ACHN (cell line): ENCODE results near the gene RPL29.
A peak's percentile ranks its signal among the peaks of the same experiment; 100 is the strongest.

Experiments
- DNase-seq: peaks from one replicate; pipeline ENCODE4 v3.0.0-alpha.2; 2015
- in situ Hi-C: cut with HindIII; loops from 2 replicates; pipeline ENCODE4 v1.10.0; 2017; ENCODE audit warnings: low sequenced_read_pairs, low pct_ligation_motif_present, low pct_unique_long_range_greater_than_20kb

RPL29 gene

DNA sequence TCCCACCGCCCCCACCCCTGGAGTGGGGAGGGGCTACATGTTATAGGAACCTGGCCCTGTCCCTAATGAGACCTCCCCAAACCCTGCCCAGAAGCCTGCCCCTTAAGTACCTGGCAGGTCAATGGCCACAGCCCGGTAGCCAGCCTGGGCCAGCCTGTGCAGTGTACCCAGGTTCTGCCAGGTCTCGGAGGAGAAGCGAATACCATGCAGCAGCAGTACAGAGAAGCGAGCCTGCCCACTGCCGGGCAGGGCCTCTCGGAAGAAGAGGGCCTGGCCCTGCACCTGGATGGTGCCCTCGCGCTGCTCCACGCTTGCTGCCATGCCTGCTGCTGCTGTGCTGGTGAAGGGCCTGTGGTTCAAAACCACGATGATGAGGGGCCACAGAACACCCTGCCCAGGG lies 24.3 kb downstream of the RPL29 start:
- in situ Hi-C loops, result no loop called here
- DNase-seq, result no peak

DNA sequence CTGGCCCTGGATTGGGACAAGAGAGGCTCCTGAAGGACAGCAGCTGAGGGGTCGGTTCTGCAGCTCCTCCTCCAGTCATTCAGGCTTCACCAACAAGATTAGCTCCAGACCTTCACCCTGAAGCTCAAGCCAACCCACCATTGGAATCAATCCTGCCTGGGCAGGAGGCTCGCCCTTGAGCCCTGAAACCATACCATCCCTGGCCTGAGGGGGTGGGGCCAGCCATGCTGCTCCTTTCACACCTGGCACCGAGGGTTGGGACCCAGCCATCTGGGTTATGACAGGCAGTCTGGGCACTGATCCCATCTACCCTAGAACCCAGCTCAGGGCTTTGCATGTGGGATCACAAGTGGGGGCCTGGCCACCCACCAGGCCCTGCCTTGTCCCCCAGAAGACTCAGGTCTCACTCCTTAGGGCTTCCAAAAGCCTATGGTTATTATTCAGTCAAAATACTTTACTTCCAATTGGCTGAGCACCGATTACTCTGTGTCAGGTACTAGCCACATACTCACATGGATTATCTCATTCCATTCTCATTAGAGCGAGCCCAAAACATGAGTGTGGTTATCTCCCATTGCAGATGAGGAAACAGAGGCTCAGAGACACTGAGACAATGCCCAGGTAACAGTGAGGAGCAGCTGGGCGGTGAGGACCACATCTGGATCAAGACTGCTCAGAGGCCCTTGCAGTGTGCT lies 24.9 kb downstream of the RPL29 start:
- in situ Hi-C loops, result no loop called here
- no peak for DNase-seq

DNA sequence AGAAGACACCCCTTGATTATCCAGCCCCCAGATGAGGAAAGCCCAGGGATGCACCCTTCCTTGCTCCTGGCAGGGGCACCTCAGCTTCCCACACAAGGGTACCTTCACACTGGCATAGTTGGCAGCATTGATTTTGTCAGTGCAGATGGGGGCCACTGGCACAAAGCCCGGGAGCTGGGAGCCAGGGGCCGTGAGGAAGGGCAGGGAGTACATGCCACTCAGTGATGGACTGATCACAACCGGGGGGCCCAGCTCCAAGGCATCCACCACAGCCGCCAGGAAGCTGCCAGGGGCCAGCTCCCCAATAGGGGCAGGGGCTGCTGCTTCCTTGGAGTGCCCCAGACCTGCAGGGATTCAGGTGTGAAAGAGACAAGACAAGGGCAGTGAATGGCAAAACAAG lies 25.9 kb downstream of the RPL29 start:
- in situ Hi-C loops, result no loop called here
- DNase-seq, result no peak

DNA sequence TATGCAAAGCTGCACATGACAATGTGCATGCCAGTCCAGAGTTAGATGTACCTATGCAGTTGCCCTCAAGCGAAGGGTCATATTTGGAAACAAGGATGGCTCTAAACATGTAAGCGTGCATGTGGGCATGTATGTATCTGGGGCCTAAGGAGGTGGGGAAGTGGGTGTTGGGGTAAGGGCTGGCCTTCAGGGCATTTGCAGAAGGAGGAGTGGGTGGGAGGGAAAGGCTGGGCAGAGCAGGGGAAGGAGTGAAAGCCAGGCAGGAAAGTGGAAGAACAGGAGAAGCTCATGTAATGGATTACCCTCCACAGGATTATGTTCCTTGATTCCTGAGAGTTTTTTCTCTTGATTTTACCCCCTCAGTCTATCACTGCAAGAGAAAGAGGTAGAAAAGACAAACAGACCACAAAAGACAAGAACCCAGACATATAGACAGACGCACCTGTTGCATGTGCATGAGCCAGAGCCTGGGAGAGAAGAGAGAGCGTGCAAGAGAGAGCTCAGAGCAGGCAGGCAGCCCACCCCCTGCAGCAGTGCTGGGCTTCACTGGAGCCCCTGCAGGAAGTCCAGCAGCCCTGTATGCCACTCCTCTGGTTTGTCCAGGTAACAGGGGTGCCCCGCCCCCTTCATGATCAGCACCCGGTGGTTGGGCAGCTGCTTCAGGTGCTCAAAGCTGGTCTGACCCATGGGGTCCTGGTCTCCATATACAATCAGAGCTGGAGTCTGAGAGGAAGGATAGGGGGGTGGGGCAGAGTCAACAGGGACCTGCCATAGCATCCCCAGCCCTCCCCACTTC lies 26.6 kb downstream of the RPL29 start:
- in situ Hi-C loops, result no loop called here
- DNase-seq, result no peak

DNA sequence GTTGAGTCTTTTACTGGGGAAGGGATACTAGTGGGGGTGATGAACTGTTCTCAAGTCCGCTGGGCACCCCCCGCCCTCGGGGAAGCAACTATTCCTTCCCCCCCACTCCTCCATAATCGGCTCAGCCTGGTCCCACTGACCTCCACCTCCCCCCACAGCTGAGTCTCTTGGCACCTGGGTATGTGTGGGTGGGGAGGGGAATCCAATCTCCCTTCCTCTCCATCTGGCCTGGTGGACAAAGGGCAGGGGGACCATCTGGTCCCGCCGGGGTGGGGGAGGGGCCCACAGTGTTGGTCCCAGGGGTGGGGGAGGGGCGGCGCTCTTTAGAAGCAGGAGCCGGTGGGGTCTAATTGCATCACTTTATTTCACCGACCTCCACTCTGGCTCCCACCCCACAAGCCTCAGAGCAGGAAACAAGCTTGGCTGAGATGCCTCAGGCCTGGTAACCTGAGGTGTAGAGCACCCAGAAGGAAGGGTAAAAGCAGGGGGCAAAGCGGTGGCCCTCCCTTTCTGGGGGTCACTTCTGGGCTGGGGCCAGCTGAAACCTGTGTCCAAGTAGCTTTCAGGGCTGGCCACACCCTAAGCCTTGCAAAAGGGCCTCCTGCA lies 27.4 kb downstream of the RPL29 start:
- DNase-seq, result no peak
- in situ Hi-C loops, result no loop called here

DNA sequence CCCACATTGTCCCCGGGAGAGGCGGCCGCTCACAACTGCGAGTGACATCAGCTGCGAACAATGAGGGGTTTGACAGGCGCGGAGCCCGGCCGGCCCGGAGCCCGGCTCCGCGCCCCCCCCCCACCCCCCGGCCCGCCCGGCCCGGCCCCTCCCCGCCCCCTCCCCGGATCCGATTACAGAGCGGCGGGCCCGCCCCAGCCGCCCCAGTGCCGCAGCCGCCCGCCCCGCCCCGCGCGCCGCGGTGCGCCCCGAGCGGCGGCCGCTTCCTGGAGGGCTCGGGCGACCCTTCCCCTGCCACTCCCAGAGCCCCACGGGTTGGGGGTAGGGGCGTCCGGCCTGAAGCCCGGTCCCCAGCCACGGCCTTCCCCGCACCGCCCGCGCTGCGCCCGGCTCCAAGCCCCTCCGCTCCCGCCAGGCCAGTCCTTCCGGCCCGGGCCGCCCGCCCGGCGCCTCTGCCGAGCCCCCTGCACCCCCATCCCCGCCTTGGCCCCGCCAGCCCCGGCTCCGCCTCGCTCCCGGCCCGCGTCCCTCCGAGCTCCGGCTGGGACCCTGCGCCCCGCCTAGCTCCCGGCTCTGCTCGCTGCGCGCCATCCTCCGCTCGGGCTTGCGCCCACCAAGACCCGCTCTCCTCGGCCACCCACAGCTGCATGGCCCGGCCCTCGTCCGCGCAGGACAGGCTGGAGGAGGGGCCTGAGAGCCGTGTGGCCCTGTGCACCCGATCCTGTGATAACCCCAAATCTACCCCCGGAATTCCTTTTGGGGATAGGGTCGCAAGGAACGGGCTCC lies 28.1 kb downstream of the RPL29 start, which contains the start of gene PCBP4:
Gene PCBP4 (minus strand): TSS at position 71 of the 786 bp plus-strand sequence. CDS start 6,214 bp downstream, outside the sequence.
- peak; percentile 25 for DNase-seq
- in situ Hi-C loops, result no loop called here

DNA sequence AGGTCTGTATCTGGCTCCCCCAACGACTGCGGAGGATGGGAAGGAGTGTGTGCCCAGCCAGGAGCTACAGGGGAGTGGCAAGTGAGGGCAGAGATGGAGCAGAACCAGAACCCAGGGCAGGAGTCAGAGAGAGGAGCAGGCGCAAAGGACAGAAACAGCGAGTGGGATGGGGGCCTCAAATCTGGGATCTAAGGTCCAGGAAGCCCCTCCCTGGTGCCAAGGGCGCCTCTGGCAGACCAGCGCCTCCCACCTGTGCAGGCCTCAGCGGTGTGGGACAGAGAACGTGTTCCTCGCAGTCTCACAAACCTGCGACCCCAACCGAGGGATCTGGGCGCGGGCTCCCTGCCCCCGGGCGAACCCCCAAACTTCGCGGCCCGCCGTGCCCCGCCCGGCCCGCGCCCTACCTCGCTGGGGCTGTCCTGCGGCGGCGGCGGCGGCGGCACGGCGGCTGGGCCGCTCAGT lies 28.7 kb downstream of the RPL29 start:
- in situ Hi-C loops, result no loop called here
- DNase-seq, result no peak

DNA sequence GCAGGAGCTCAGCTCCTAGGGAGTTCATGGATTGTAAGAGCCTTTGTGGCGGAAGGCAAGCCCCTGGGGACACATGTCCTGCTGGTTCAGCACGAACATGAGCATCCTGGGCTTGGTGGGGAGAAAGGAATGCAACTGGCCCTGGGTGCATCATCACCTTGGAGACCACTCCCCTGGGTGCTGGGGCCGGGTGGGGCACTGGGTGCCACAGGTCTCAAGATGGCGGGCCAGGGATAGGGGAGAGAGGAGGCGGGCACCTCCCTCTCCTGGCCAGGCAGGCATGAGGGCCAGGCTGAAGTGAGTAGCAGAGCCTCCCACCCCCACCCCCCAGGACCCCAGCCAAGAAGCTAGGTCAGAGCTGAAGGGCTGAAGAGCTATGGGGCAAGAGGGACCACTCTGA lies 29.2 kb downstream of the RPL29 start:
- in situ Hi-C loops, result no loop called here

DNA sequence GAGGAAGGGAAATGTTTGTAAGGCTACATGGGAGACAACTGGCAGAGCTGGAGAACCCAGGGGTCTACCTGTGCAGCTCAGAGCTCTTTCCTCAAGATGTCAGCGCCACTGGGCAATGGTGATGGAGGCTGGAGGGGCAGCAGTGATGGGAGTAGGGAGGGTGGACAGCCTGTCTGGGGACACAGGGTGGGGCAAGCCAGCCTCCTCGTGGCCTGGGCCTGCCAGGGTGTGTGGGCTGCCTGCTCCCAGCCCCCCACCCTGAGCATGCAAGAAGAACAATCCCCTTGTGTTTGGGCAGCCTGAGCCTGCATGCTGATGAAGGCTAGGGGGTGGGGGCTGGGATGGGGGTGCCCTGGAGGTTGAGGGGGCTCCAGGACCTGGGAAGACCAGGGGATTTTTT lies 29.7 kb downstream of the RPL29 start:
- in situ Hi-C loops, result no loop called here
- no peak for DNase-seq

More for the DNA sequence above, 29.2 kb downstream of the RPL29 start:
- DNase-seq, result no peak

DNA sequence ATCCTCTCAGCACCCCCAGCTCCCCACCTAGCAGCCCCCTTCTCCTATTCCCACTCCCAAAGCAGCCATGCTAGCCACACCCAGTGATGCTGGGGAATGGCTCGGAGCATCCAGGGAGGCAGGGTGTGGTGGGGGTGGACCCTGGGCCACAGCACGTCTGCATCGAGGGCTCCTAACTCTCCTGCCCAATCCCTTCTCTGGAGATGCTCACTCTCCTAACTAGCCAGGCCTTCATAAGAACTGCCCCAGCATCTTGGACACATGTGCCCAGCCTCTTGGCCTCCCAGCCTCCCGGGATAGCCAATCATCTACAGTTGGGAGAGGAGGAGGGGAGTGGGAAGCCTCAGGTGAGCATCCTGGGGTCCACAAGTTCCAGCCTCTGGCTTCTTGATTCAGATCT lies 31.2 kb downstream of the RPL29 start:
- no peak for DNase-seq
- in situ Hi-C loops, result no loop called here

DNA sequence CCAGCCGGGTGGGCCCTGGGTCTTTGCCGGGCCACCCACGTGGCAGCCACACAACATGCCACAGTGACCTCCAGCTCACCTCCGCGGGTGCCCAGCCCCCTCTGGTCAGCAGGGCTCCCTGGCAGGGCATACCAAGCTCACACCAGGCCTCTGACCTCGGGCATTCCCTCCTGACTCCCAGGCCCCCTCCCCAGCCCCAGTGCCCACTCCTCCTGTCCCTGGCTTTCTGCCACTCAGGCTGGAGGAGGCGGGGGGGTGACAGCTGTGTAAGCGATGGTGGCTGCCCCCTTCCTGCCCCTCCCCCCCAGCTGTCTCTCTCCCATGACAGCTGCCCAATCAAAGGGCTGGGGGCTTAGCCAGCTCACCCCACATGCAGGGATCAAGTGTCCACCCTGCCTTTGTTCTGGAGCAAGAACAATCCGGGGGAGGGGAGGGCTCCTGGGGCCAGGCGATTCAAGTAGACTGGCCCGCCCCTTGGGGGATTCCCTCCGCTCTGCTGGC lies 31.7 kb downstream of the RPL29 start:
- DNase-seq, result no peak
- in situ Hi-C loops, result no loop called here

DNA sequence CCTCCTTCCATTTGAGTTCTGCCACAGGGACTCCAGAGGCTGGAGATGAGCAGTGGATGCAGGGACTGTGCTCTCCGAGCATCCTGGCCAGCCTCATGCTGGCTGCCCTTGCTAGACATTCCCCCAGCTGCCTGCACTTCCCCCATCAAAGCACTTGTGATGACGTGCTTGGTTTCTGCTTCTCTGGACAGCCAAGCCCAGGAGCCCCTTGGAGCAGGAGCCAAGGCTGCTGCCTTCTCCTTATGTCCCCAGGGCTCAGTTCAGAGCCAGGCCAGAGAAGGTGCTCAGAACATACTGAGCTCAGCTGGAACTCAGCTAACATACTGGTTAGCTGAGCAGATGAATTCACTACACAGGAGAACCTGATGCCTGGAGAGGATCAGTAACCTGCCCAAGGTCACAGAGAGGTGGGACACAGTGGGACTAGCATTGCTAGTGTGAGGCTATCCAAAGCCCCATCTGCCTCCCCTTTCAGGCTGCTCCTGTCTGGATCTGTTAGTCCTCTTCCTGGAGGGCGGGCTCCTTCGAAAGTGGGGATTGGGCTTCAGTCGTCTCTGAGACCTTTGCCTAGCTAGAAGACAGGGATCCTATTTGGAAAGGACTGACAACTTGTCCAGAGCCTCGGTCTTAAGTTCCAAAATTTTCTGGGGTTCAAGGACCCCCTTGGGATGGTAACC lies 32.7 kb downstream of the RPL29 start:
- no peak for DNase-seq
- in situ Hi-C loops, result no loop called here

DNA sequence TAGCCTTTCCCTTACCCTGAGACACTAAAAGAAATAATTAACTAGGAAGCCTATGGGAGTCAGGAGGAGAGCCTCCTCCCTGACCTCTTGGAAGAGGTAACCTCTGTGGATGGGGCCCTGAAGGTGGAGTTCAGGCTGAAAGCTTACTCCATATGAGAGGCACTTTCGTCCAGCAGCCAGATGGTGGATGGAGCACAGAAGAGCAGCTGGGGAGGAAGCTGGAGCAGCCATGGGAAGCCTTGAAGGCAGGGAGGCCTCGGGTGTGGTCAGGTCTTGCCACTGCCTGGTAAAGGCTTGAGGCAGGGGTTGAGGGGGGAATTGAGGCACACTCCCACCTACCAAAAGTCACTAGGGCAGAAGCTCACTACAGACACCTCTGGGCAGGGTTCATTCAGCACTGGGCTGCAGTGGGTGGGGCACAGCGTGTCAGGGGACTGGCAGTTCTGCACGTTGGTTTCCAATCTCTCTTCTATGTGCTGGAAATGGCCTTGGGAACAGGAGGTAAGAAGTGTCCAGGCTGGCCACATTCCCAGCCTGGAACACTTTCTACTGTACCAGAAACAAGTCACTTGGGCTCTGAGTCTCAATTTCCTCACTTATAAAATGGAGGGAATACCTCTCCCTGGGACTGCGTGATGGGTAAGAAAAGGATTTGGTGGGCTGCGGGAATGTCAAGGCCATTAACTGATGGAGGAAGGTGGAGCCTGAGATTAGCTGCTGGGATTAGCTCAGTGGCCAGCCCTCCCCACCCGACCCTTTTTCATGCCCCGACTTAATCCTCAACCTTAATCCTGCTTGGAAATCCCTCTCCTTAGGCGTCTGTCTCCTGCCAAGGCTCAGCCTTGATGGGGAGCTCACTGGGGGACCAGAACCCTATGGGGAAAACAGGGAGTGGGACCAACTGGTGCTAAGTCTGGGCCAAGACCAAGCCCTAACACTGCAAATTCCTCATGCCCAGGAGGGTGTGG lies 33.8 kb downstream of the RPL29 start:
- in situ Hi-C loops, result no loop called here
- DNase-seq, result no peak

DNA sequence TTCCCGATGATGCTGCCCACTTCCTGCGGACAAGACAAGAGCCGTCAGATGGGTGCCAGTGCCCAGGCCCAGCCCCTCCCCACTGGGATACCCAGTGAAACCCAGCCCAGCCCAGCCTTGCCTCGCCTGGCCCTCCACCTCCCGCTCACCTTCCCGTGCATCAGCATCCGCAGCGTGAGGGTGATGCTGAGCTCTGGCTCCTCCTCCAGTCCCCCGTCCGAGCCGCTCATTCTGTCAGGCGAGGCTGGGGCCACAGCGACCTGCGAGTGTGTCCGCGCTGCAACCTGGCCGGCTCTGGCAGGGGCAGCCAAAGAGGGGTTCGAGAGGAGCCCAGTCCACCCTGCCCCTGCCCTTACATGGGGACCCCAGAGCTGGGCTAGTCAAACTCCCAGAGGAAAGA lies 34.7 kb downstream of the RPL29 start:
- no peak for DNase-seq
- in situ Hi-C loops, result no loop called here

DNA sequence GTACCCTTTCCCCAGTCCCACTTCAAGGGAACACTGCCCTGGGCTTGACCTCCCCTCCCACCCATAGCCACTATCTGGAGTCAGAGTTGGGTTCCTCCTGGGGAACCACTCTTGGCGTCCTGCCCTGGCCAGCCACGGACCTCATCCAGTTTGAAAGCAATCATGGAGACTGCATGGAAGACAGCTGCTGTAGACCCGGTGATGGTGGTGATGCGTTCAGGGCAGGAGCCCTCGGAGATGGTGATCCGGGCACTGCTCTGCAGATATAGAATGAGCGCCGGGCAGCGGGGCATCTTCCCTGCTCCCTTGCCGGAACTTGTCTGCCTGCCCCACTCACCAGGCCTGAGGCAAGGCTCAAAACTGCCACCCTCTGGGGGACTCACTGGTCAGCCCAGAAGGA lies 35.3 kb downstream of the RPL29 start:
- in situ Hi-C loops, result no loop called here
- DNase-seq, result no peak

DNA sequence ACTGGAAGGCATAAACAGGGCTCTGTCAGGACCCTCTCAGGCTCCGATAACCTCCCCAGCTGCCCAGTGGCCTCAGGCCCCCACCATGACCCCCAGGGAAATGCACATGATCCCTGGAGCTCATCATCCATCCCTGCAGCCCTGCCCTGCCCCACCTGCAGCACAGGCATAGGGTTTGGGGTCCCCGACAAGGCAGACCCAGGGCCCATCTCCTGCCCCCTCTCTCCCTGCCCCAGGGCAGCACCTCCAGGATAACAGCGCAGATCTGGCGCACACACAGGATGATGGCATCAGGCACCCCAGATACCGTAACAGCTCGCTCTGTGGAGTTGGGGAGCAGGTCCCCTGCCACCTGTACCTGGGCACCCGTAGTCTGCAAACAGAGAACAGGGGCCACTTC lies 36.0 kb downstream of the RPL29 start:
- in situ Hi-C loops, result no loop called here
- no peak for DNase-seq
